K562 (cell line): ENCODE data around the gene PSMB8. TPM values are rescaled to one million over a fixed set of nuclear protein-coding genes. Genes with fewer than 3 reads are reported as not detected.

Experiments used
- ATAC-seq: fragments of 200-7000 bp; cut with Tn5 transposase; 3 replicates; pipeline ENCODE4 v1.9.1; 2020; ENCODE audit warnings: moderate library complexity
- BruUV-seq: library from RNA; stranded (reverse); fragments of 400-500 nt; replicated peaks from 2 replicates; lab custom pipeline; 2021; lab: Mats Ljungman, UMichigan
- CTCF ChIA-PET: fragments of 300-600 bp; formaldehyde crosslinking; extraction: SDS; loops from one replicate; lab custom pipeline; 2021; ENCODE audit warnings: low intra/inter-chr PET ratio; lab: Yijun Ruan, JAX
- POLR2A ChIA-PET: fragments of 300-600, 350-650 bp; sonication (Branson Sonifier 250); formaldehyde crosslinking; extraction: SDS; loops from one replicate; lab custom pipeline; 2021; ENCODE audit warnings: antibody characterized with exemption, inconsistent platforms; lab: Yijun Ruan, JAX
- DNase-seq, 4 experiments: peaks; one replicate each; pipeline versions ENCODE4 v3.0.0 to v3.0.0-alpha.2; 2011 to 2018; ENCODE audit warnings: low spot score in 3 of 4, mixed read lengths in 3 of 4; ENCODE audit errors: extremely low read depth in 1 of 4
- FAIRE-seq: peaks from 2 replicates; lab custom pipeline; 2011; peaks lifted over from hg19 to GRCh38; lab: Jason Lieb, UNC
- H2AFZ ChIP-seq: 2 replicates; pipeline ENCODE4 v1.6.0; 2011; ENCODE audit warnings: low read depth, low read length, control low read depth, inconsistent platforms
- H3K27ac ChIP-seq: fragments of 200-600 bp; 3 replicates; pipeline ENCODE4 v1.8.0; 2011; ENCODE audit warnings: low read depth, mild to moderate bottlenecking, control low read depth, inconsistent platforms, low read length, moderate library complexity, mixed read lengths; ENCODE audit errors: extremely low read depth
- H3K27me3 ChIP-seq, 2 experiments: fragments of 300-600 bp in 1 of 2; 2 replicates in 1 of 2; 3 replicates in 1 of 2; pipeline versions ENCODE4 v1.6.0 to v1.8.0; 2011; ENCODE audit warnings: inconsistent platforms in 2 of 2, low read length in 2 of 2, mild to moderate bottlenecking in 1 of 2, mixed read lengths in 1 of 2, moderate library complexity in 1 of 2; ENCODE audit not compliant: control insufficient read depth in 2 of 2, insufficient read depth in 2 of 2
- H3K36me3 ChIP-seq: fragments of 300-600 bp; 3 replicates; pipeline ENCODE4 v1.8.0; 2011; ENCODE audit warnings: mild to moderate bottlenecking, low read length, inconsistent platforms; ENCODE audit not compliant: control insufficient read depth, insufficient read depth
- H3K4me1 ChIP-seq, 2 experiments: fragments of 200-600 bp in 1 of 2; replicated peaks in 1 of 2; 2 replicates in 1 of 2; 3 replicates in 1 of 2; pipeline versions ENCODE4 v1.5.1 to v1.8.0; 2011; ENCODE audit warnings: inconsistent platforms in 2 of 2, low read length in 2 of 2, mild to moderate bottlenecking in 1 of 2, mixed read lengths in 1 of 2, moderate library complexity in 1 of 2; ENCODE audit not compliant: control insufficient read depth in 2 of 2, insufficient read depth in 2 of 2
- H3K4me2 ChIP-seq: 2 replicates; pipeline ENCODE4 v1.6.1; 2011; ENCODE audit warnings: low read length, control low read depth, inconsistent platforms, mixed read lengths; ENCODE audit not compliant: insufficient read depth
- H3K4me3 ChIP-seq: fragments of 200-600 bp; sonication (generic), shearing (Covaris generic); 2 replicates; pipeline ENCODE4 v1.5.1; 2016; ENCODE audit warnings: control low read depth, inconsistent platforms
- H3K79me2 ChIP-seq: fragments of 200-600 bp; 3 replicates; pipeline ENCODE4 v1.8.0; 2011; ENCODE audit warnings: low read length, inconsistent platforms; ENCODE audit not compliant: control insufficient read depth, insufficient read depth
- H3K9ac ChIP-seq, 2 experiments: 2 replicates each; pipeline versions ENCODE4 v1.6.0 to v1.6.1; 2011; ENCODE audit warnings: low read depth in 2 of 2, low read length in 2 of 2, control low read depth in 1 of 2, inconsistent platforms in 1 of 2, mild to moderate bottlenecking in 1 of 2, mixed read lengths in 1 of 2; ENCODE audit not compliant: insufficient read depth in 1 of 2
- H3K9me1 ChIP-seq: one replicate; pipeline ENCODE4 v1.6.0; 2011; ENCODE audit warnings: inconsistent platforms, mild to moderate bottlenecking, low read length, moderate library complexity; ENCODE audit not compliant: control insufficient read depth, insufficient read depth
- H3K9me3 ChIP-seq: replicated peaks from 2 replicates; pipeline ENCODE4 v1.5.1; 2011; ENCODE audit warnings: low read depth, low read length, inconsistent platforms; ENCODE audit not compliant: control insufficient read depth, insufficient read depth
- H4K20me1 ChIP-seq: replicated peaks from 2 replicates; pipeline ENCODE4 v1.6.1; 2011; ENCODE audit warnings: low read length, inconsistent platforms, mixed read lengths; ENCODE audit not compliant: control insufficient read depth, insufficient read depth
- ATF1 ChIP-seq, 2 experiments: fragments of 450-650 bp in 1 of 2; IDR thresholded peaks; 2 replicates each; pipeline ENCODE4 v1.6.1; 2016; ENCODE audit warnings: missing compliant biosample characterization in 1 of 2, missing genetic modification characterization in 1 of 2
- HDGF ChIP-seq: fragments of 450-650 bp; IDR thresholded peaks from 2 replicates; pipeline ENCODE4 v1.6.1; 2016
- HEY1 ChIP-seq: fragments of 250-450 bp; sonication (Bioruptor Pico); IDR thresholded peaks from 2 replicates; pipeline ENCODE4 v1.5.0; 2020; ENCODE audit warnings: mild to moderate bottlenecking, moderate library complexity, borderline replicate concordance
- IFI16 ChIP-seq: fragments of 250-450 bp; sonication (Bioruptor Pico); IDR thresholded peaks from 2 replicates; pipeline ENCODE4 v2.1.2; 2022; ENCODE audit warnings: mild to moderate bottlenecking, inconsistent platforms
- JUN ChIP-seq, 2 experiments: sonication (generic) in 1 of 2; formaldehyde crosslinking in 1 of 2; IDR thresholded peaks; 2 replicates each; pipeline versions ENCODE4 v1.6.1 to v1.8.0; 2012 to 2022; ENCODE audit warnings: borderline replicate concordance in 2 of 2, mild to moderate bottlenecking in 2 of 2, improper control_type of control experiment in 1 of 2, low read depth in 1 of 2, low read length in 1 of 2, missing genetic modification reagents in 1 of 2
- NCOA2 ChIP-seq, 2 experiments: fragments of 450-650 bp; IDR thresholded peaks; 2 replicates each; pipeline ENCODE4 v1.6.1; 2018; ENCODE audit warnings: mild to moderate bottlenecking in 2 of 2, moderate library complexity in 1 of 2; ENCODE audit not compliant: partially characterized antibody in 2 of 2
- PHF21A ChIP-seq: fragments of 450-650 bp; IDR thresholded peaks from 2 replicates; pipeline ENCODE4 v1.6.1; 2017; ENCODE audit warnings: low read depth, borderline replicate concordance
- POLR2AphosphoS2 ChIP-seq: IDR thresholded peaks from 2 replicates; pipeline ENCODE4 v1.6.1; 2012; ENCODE audit warnings: low read length, improper control_type of control experiment
- SREBF2 ChIP-seq: sonication (generic); formaldehyde crosslinking; IDR thresholded peaks from 2 replicates; pipeline ENCODE4 v1.4.0; 2020; ENCODE audit warnings: mild to moderate bottlenecking, missing genetic modification reagents
- SRSF3 ChIP-seq: fragments of 200-400 bp; formaldehyde crosslinking; IDR thresholded peaks from 2 replicates; pipeline ENCODE4 v1.6.1; 2016; ENCODE audit warnings: mild to moderate bottlenecking, low read length, moderate library complexity; ENCODE audit not compliant: insufficient read depth
- TARDBP ChIP-seq: fragments of 450-650 bp; IDR thresholded peaks from 2 replicates; pipeline ENCODE4 v1.6.1; 2016
- U2AF2 ChIP-seq: fragments of 200-400 bp; formaldehyde crosslinking; optimal IDR thresholded peaks from 2 replicates; pipeline ENCODE3; 2017; ENCODE audit warnings: low read depth, mild to moderate bottlenecking, low read length
- XRCC5 ChIP-seq: fragments of 200-400 bp; formaldehyde crosslinking; IDR thresholded peaks from 2 replicates; pipeline ENCODE4 v1.6.1; 2017; ENCODE audit warnings: low read depth, mild to moderate bottlenecking, low read length
- ZC3H11A ChIP-seq: IDR thresholded peaks from 2 replicates; pipeline ENCODE4 v1.6.1; 2012; ENCODE audit warnings: low read depth, low read length, improper control_type of control experiment
- ZNF354B ChIP-seq: fragments of 250-450 bp; sonication (Bioruptor Pico); IDR thresholded peaks from 2 replicates; pipeline ENCODE4 v1.4.0; 2020
- ZNF785 ChIP-seq: fragments of 250-450 bp; sonication (Bioruptor Pico); IDR thresholded peaks from 2 replicates; pipeline ENCODE4 v1.4.0; 2020; ENCODE audit warnings: mild to moderate bottlenecking
- WGBS: fragments of 100-300 bp; shearing (Covaris generic); methylation state at CpG from one replicate; pipeline ENCODE4 v1.1.6; 2016; ENCODE audit warnings: low coverage, mixed read lengths; ENCODE audit not compliant: insufficient coverage; ENCODE audit errors: missing lambda C conversion rate; 5-methylcytosine and 5-hydroxymethylcytosine counted together
- in situ Hi-C: fragments of 300-500 bp; cut with MboI; formaldehyde crosslinking; loops from 4 replicates; pipeline ENCODE4 v1.15.0; 2018; ENCODE audit warnings: inconsistent platforms, mixed read lengths
- intact Hi-C: fragments of 100-400 bp; cut with micrococcal nuclease; formaldehyde crosslinking; loops from 2 replicates; pipeline ENCODE4 v1.14.2; 2022
- polyA plus RNA-seq, 8 experiments: library from polyadenylated mRNA; depleted of rRNA in 4 of 8; stranded (reverse) in 5 of 8; unstranded in 3 of 8; fragments of >200 nt; fragmentation: Nextera tagmentation in 2 of 8; fragmentation: Illumina TruSeq in 1 of 8; extraction: Ambion mirVana in 2 of 8; extraction: Trizol in 1 of 8; gene quantifications; 2 replicates each; pipeline versions ENCODE4 v1.2.1 to v1.2.3, GENCODE V29; 2011 to 2014; ENCODE audit warnings: inconsistent platforms in 1 of 8, missing spikeins in 1 of 8
- total RNA-seq, 7 experiments: library from RNA; depleted of rRNA in 6 of 7; stranded (reverse); fragments of >200 nt in 6 of 7; fragmentation: Illumina TruSeq in 2 of 7; extraction: Trizol in 2 of 7; gene quantifications; 2 replicates each; pipeline versions ENCODE4 v1.2.1 to v1.2.3, GENCODE V29; 2011 to 2021; ENCODE audit warnings: low replicate concordance in 1 of 7
- TF ChIP-seq, protein P1 (sequence below), 2 experiments: fragments of 450-650 bp; formaldehyde crosslinking in 1 of 2; IDR thresholded peaks; 2 replicates each; pipeline versions ENCODE4 v1.4.0 to v1.6.1; 2014 to 2020; ENCODE audit warnings: mild to moderate bottlenecking in 2 of 2, borderline replicate concordance in 1 of 2, low read depth in 1 of 2

Gene PSMB8
- total and polyA plus RNA-seq, 9 of the 15 experiments (the other 6 are each of a cell fraction or from before 2014, with no cell fraction given): 0.71 to 4.0 (median 2.4) TPM

DNA sequence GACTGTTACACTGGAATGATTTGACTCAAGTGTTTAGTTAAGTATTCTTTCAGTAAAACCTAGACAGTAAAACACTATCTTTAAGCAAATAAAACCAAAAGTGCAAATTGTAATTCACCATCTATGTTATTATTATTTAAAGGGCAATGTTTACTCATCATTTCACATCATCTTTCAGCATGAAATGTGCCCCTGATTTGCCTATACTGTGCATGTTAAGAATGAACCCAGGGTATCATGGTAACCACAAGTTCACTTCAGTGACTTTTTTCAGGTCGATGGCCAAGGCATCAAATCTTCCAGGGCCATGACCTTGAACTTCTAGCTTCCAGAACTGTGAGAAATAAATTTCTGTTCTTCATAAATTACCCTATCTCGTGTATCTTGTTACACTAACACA, 25.0 kb downstream of the PSMB8 start:
- FAIRE-seq: no peak
- H2AFZ ChIP-seq: no peak overlapping the region
- no peaks in the 10 kb centered on the region for H3K36me3 ChIP-seq
- BruUV-seq: no TSS peak
- ChIA-PET POLR2A (no interaction called here), CTCF (no interaction called here)
- H3K4me2 ChIP-seq: no peak overlapping the region
- no peak for ATAC-seq
- no peaks in the 10 kb centered on the region for H4K20me1 ChIP-seq
- no peaks in the 10 kb centered on the region for H3K9me3 ChIP-seq
- in situ Hi-C loops (no loop called here), intact Hi-C loops (no loop called here)
- no peak overlapping the region for H3K4me3 ChIP-seq
- H3K4me1 ChIP-seq: no peaks in the 10 kb centered on the region; a peak in 1 of 5 replicates
- no peak overlapping the region for H3K9ac ChIP-seq
- no peak for DNase-seq
- no peaks in the 10 kb centered on the region; a peak in 1 of 5 replicates for H3K27me3 ChIP-seq
- peaks cover 3% of the 10 kb centered on the region for H3K9me1 ChIP-seq
- no peak overlapping the region for H3K27ac ChIP-seq
- no peaks in the 10 kb centered on the region for H3K79me2 ChIP-seq
- WGBS: 5% methylated on average over 2 of the region's 2 CpGs
- no peak for TF ChIP-seq ZNF354B
- TF ChIP-seq U2AF2: no peak
- no peak for TF ChIP-seq XRCC5
- TF ChIP-seq POLR2AphosphoS2: no peak
- TF ChIP-seq, protein P1, sequence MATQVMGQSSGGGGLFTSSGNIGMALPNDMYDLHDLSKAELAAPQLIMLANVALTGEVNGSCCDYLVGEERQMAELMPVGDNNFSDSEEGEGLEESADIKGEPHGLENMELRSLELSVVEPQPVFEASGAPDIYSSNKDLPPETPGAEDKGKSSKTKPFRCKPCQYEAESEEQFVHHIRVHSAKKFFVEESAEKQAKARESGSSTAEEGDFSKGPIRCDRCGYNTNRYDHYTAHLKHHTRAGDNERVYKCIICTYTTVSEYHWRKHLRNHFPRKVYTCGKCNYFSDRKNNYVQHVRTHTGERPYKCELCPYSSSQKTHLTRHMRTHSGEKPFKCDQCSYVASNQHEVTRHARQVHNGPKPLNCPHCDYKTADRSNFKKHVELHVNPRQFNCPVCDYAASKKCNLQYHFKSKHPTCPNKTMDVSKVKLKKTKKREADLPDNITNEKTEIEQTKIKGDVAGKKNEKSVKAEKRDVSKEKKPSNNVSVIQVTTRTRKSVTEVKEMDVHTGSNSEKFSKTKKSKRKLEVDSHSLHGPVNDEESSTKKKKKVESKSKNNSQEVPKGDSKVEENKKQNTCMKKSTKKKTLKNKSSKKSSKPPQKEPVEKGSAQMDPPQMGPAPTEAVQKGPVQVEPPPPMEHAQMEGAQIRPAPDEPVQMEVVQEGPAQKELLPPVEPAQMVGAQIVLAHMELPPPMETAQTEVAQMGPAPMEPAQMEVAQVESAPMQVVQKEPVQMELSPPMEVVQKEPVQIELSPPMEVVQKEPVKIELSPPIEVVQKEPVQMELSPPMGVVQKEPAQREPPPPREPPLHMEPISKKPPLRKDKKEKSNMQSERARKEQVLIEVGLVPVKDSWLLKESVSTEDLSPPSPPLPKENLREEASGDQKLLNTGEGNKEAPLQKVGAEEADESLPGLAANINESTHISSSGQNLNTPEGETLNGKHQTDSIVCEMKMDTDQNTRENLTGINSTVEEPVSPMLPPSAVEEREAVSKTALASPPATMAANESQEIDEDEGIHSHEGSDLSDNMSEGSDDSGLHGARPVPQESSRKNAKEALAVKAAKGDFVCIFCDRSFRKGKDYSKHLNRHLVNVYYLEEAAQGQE (IDR thresholded peaks at IDR 0.05; ENCODE audit: borderline replicate concordance): no peak
- TF ChIP-seq, protein P1 (CRISPR knock-in tag; IDR thresholded peaks at IDR 0.05; ENCODE audit: low read depth): no peak
- TF ChIP-seq SRSF3: no peak
- TF ChIP-seq ZNF785 (CRISPR knock-in tag): no peak
- TF ChIP-seq TARDBP: no peak
- TF ChIP-seq HEY1 (CRISPR knock-in tag): no peak
- no peak for TF ChIP-seq ZC3H11A
- no peak for TF ChIP-seq ATF1 (CRISPR knock-in tag; IDR thresholded peaks at IDR 0.05)
- no peak for TF ChIP-seq ATF1 (tag; IDR thresholded peaks at IDR 0.05)
- no peak for TF ChIP-seq SREBF2 (CRISPR knock-in tag)
- no peak for TF ChIP-seq HDGF
- TF ChIP-seq NCOA2 (IDR thresholded peaks at IDR 0.05; ENCODE audit: partially characterized antibody in 2 of 2): no peak
- no peak for TF ChIP-seq PHF21A
- TF ChIP-seq JUN (IDR thresholded peaks at IDR 0.05; ENCODE audit: borderline replicate concordance, low read depth, low read length): no peak
- no peak for TF ChIP-seq JUN (CRISPR knock-in tag; IDR thresholded peaks at IDR 0.05; ENCODE audit: borderline replicate concordance)
- TF ChIP-seq IFI16: no peak
